HCT116 (cell line): ENCODE results near the gene COX6A2. TPM values are rescaled to one million over a fixed set of nuclear protein-coding genes. Genes with fewer than 3 reads are reported as not detected.

ENCODE experiments used
- total RNA-seq: library from RNA; stranded (reverse); gene quantifications from one replicate; pipeline ENCODE4 v1.2.1, GENCODE V29; 2021; ENCODE audit not compliant: unreplicated experiment

The COX6A2 gene
- total RNA-seq, 1 experiment from 2014 or later, result not detected

Other genes starting within 250 kb of the COX6A2 start
- gene FUS, start 248.2 kb downstream of the COX6A2 start, total RNA-seq, result 522 TPM
- gene PYCARD, start 225.6 kb downstream of the COX6A2 start, total RNA-seq, result not detected
- gene TRIM72, start 214.2 kb downstream of the COX6A2 start, total RNA-seq, result 43.8 TPM
- gene PYDC1, start 211.2 kb downstream of the COX6A2 start, total RNA-seq, result not detected
- 1.7 TPM for gene ITGAM, start 168.4 kb downstream of the COX6A2 start, total RNA-seq
- 1.9 TPM for gene ITGAX, start 73.2 kb downstream of the COX6A2 start, total RNA-seq
- gene ITGAD, start 35.0 kb downstream of the COX6A2 start, total RNA-seq, result 0.12 TPM
- 0.69 TPM for gene ZNF843, start 14.4 kb upstream of the COX6A2 start, total RNA-seq
- gene ARMC5, start 31.1 kb upstream of the COX6A2 start, total RNA-seq, result 11.8 TPM
- gene TGFB1I1, start 43.8 kb upstream of the COX6A2 start, total RNA-seq, result 8.7 TPM
- gene SLC5A2, start 54.8 kb upstream of the COX6A2 start, total RNA-seq, result 0.10 TPM
- gene RUSF1, start 80.0 kb upstream of the COX6A2 start, total RNA-seq, result 59.3 TPM
- gene AHSP, start 99.5 kb upstream of the COX6A2 start, total RNA-seq, result not detected